ENCODE data around the gene FAHD2B. TPM values are rescaled to one million over a fixed set of nuclear protein-coding genes. Genes with fewer than 3 reads are reported as not detected.
"Not testable (repeated sequence)": the region's sequence is repeated elsewhere in the genome, so short reads cannot be mapped to it uniquely, and the experiment has no call there.

Gene FAHD2B
- total and polyA plus RNA-seq, 3 experiments from 2014 or later, result 18.5 to 21.5 (median 20.9) TPM

- DNase-seq; H3K36me3 Mint-ChIP-seq; H3K4me3 ChIP-seq (ENCODE audit: low read length); POLR2A ChIA-PET; H3K9me3 Mint-ChIP-seq; H3K4me3 Mint-ChIP-seq; H3K9me3 ChIP-seq (ENCODE audit: low read length); H3K27ac ChIP-seq (ENCODE audit: low read depth, low read length); H3K4me1 Mint-ChIP-seq; H3K27ac Mint-ChIP-seq; H3K4me1 ChIP-seq (ENCODE audit: insufficient read depth, low read length); CTCF ChIA-PET; H3K27me3 ChIP-seq (ENCODE audit: insufficient read depth, low read length, poor library complexity, severe bottlenecking); H3K36me3 ChIP-seq (ENCODE audit: insufficient read depth, low read length); H3K27me3 Mint-ChIP-seq: not testable (repeated sequence)
Observed at GRCh38 chr2:97059782-97060181, 34.9 kb downstream of the FAHD2B start.

GRCh38 chr2:97056150-97056549 is 38.5 kb downstream of the FAHD2B start:
- CTCF ChIA-PET; H3K27me3 ChIP-seq (ENCODE audit: insufficient read depth, low read length, poor library complexity, severe bottlenecking); H3K36me3 Mint-ChIP-seq; H3K4me1 Mint-ChIP-seq; H3K9me3 ChIP-seq (ENCODE audit: low read length); H3K4me3 ChIP-seq (ENCODE audit: low read length); POLR2A ChIA-PET; H3K4me3 Mint-ChIP-seq; H3K27ac Mint-ChIP-seq; H3K9me3 Mint-ChIP-seq; H3K36me3 ChIP-seq (ENCODE audit: insufficient read depth, low read length); H3K4me1 ChIP-seq (ENCODE audit: insufficient read depth, low read length); DNase-seq; H3K27ac ChIP-seq (ENCODE audit: low read depth, low read length); H3K27me3 Mint-ChIP-seq: not testable (repeated sequence)

GRCh38 chr2:97050032-97050431 is 44.6 kb downstream of the FAHD2B start:
- POLR2A ChIA-PET; DNase-seq; H3K27ac ChIP-seq (ENCODE audit: low read depth, low read length): not testable (repeated sequence)

GRCh38 chr2:97048448-97048847 is 46.2 kb downstream of the FAHD2B start:
- not testable (repeated sequence) for H3K4me1 ChIP-seq (ENCODE audit: insufficient read depth, low read length)

More at GRCh38 chr2:97050032-97050431, 44.6 kb downstream of the FAHD2B start:
- H3K9me3 ChIP-seq (ENCODE audit: low read length); CTCF ChIA-PET; H3K27me3 ChIP-seq (ENCODE audit: insufficient read depth, low read length, poor library complexity, severe bottlenecking); H3K4me1 ChIP-seq (ENCODE audit: insufficient read depth, low read length); H3K4me1 Mint-ChIP-seq; H3K36me3 Mint-ChIP-seq; H3K4me3 ChIP-seq (ENCODE audit: low read length); H3K4me3 Mint-ChIP-seq; H3K27ac Mint-ChIP-seq; H3K9me3 Mint-ChIP-seq; H3K36me3 ChIP-seq (ENCODE audit: insufficient read depth, low read length): not testable (repeated sequence)
- H3K27me3 Mint-ChIP-seq, result peaks cover 5 to 12% of the 10 kb centered on the region in 2 donors

GRCh38 chr2:97046676-97047075 is 48.0 kb downstream of the FAHD2B start:
- H3K27me3 ChIP-seq (ENCODE audit: insufficient read depth, low read length, poor library complexity, severe bottlenecking); H3K9me3 ChIP-seq (ENCODE audit: low read length); H3K27ac Mint-ChIP-seq; CTCF ChIA-PET; POLR2A ChIA-PET; H3K4me1 Mint-ChIP-seq; H3K4me3 Mint-ChIP-seq; H3K9me3 Mint-ChIP-seq; H3K36me3 ChIP-seq (ENCODE audit: insufficient read depth, low read length); H3K4me3 ChIP-seq (ENCODE audit: low read length); H3K27ac ChIP-seq (ENCODE audit: low read depth, low read length); H3K4me1 ChIP-seq (ENCODE audit: insufficient read depth, low read length); H3K36me3 Mint-ChIP-seq; DNase-seq: not testable (repeated sequence)
- peaks cover 6 to 25% of the 10 kb centered on the region in 2 donors for H3K27me3 Mint-ChIP-seq

More at GRCh38 chr2:97048448-97048847, 46.2 kb downstream of the FAHD2B start:
- H3K27me3 ChIP-seq (ENCODE audit: insufficient read depth, low read length, poor library complexity, severe bottlenecking); DNase-seq; POLR2A ChIA-PET; H3K27ac ChIP-seq (ENCODE audit: low read depth, low read length); H3K4me3 Mint-ChIP-seq; H3K36me3 Mint-ChIP-seq; CTCF ChIA-PET; H3K36me3 ChIP-seq (ENCODE audit: insufficient read depth, low read length); H3K4me1 Mint-ChIP-seq; H3K9me3 Mint-ChIP-seq; H3K9me3 ChIP-seq (ENCODE audit: low read length); H3K4me3 ChIP-seq (ENCODE audit: low read length): not testable (repeated sequence)
- peak overlapping the region in 2 of 8 donors; percentile 8 to 12 for H3K27ac Mint-ChIP-seq
- H3K27me3 Mint-ChIP-seq, result peaks cover 5 to 18% of the 10 kb centered on the region in 2 donors

GRCh38 chr2:97045895-97046499 is 48.7 kb downstream of the FAHD2B start:
- POLR2A ChIA-PET; H3K4me3 ChIP-seq (ENCODE audit: low read length); H3K4me1 Mint-ChIP-seq; H3K36me3 Mint-ChIP-seq; H3K9me3 Mint-ChIP-seq; H3K4me1 ChIP-seq (ENCODE audit: insufficient read depth, low read length); CTCF ChIA-PET; DNase-seq; H3K27me3 ChIP-seq (ENCODE audit: insufficient read depth, low read length, poor library complexity, severe bottlenecking); H3K4me3 Mint-ChIP-seq; H3K36me3 ChIP-seq (ENCODE audit: insufficient read depth, low read length); H3K27ac Mint-ChIP-seq; H3K9me3 ChIP-seq (ENCODE audit: low read length); H3K27ac ChIP-seq (ENCODE audit: low read depth, low read length): not testable (repeated sequence)
- peaks cover 8 to 25% of the 10 kb centered on the region in 2 donors for H3K27me3 Mint-ChIP-seq

Other genes starting within 250 kb of the FAHD2B start
- gene ANKRD39, start 236.9 kb downstream of the FAHD2B start, total RNA-seq, result 10 to 100 TPM; 30.9 to 32.2 TPM
- 29.6 TPM for gene ANKRD39, start 236.9 kb downstream of the FAHD2B start, polyA plus RNA-seq
- 10 to 100 TPM; 16.6 to 18.7 TPM for gene SEMA4C, start 224.8 kb downstream of the FAHD2B start, total RNA-seq
- 7.1 TPM for gene SEMA4C, start 224.8 kb downstream of the FAHD2B start, polyA plus RNA-seq
- under 1 TPM; 0.37 to 0.38 TPM for gene FAM178B, start 108.3 kb downstream of the FAHD2B start, total RNA-seq
- gene FAM178B, start 108.3 kb downstream of the FAHD2B start, polyA plus RNA-seq, result 0.43 TPM
- gene ANKRD36, start 18.3 kb upstream of the FAHD2B start, total RNA-seq, result 10 to 100 TPM; 18.8 to 20.4 TPM
- 11.2 TPM for gene ANKRD36, start 18.3 kb upstream of the FAHD2B start, polyA plus RNA-seq